HepG2 (cell line): ENCODE measurements around the gene CAMKK1. TPM values are rescaled to one million over a fixed set of nuclear protein-coding genes. Genes with fewer than 3 reads are reported as not detected.

Experiments used
- CBX2 ChIP-seq, 2 experiments: fragments of 200-600 bp in 1 of 2; sonication (generic); formaldehyde crosslinking in 1 of 2; IDR thresholded peaks; 2 replicates each; pipeline versions ENCODE4 v1.7.0 to v1.8.1; 2018 to 2022; ENCODE audit warnings: low read depth in 2 of 2, low read length in 1 of 2, mild to moderate bottlenecking in 1 of 2, missing genetic modification reagents in 1 of 2
- CENPBD1 ChIP-seq: sonication (generic); formaldehyde crosslinking; IDR thresholded peaks from 2 replicates; pipeline ENCODE4 v1.8.0; 2022; ENCODE audit warnings: missing genetic modification reagents, low read depth, mild to moderate bottlenecking, borderline replicate concordance
- DZIP1 ChIP-seq: sonication (generic); formaldehyde crosslinking; IDR thresholded peaks from 2 replicates; pipeline ENCODE4 v1.5.0; 2020; ENCODE audit warnings: mild to moderate bottlenecking, missing genetic modification reagents
- ETV5 ChIP-seq: IDR thresholded peaks from 2 replicates; pipeline ENCODE4 v1.6.1; 2018; ENCODE audit warnings: missing biosample characterization, missing genetic modification reagents, inconsistent platforms, borderline replicate concordance
- GMEB1 ChIP-seq: sonication (generic); formaldehyde crosslinking; IDR thresholded peaks from 2 replicates; pipeline ENCODE4 v1.5.1; 2020; ENCODE audit warnings: missing genetic modification reagents, mild to moderate bottlenecking, borderline replicate concordance
- HDAC2 ChIP-seq: sonication (generic); formaldehyde crosslinking; IDR thresholded peaks from 2 replicates; pipeline ENCODE4 v1.4.0; 2020; ENCODE audit warnings: missing genetic modification reagents
- HHEX ChIP-seq: IDR thresholded peaks from 2 replicates; pipeline ENCODE4 v1.6.1; 2016; ENCODE audit warnings: control low read depth
- KDM2A ChIP-seq: sonication (generic); formaldehyde crosslinking; IDR thresholded peaks from 2 replicates; pipeline ENCODE4 v1.4.0; 2020; ENCODE audit warnings: low read depth, missing genetic modification reagents, borderline replicate concordance
- MEIS1 ChIP-seq: sonication (generic); formaldehyde crosslinking; IDR thresholded peaks from 2 replicates; pipeline ENCODE4 v1.9.0; 2021; ENCODE audit warnings: mild to moderate bottlenecking, missing genetic modification reagents, moderate library complexity, borderline replicate concordance
- MTF1 ChIP-seq: sonication (generic); formaldehyde crosslinking; IDR thresholded peaks from 2 replicates; pipeline ENCODE4 v1.5.0; 2020; ENCODE audit warnings: missing genetic modification reagents
- NFATC3 ChIP-seq: sonication (generic); formaldehyde crosslinking; IDR thresholded peaks from 2 replicates; pipeline ENCODE4 v1.5.1; 2020; ENCODE audit warnings: mild to moderate bottlenecking, missing genetic modification reagents
- REL ChIP-seq: sonication (generic); formaldehyde crosslinking; conservative IDR thresholded peaks from 2 replicates; pipeline ENCODE4 v1.8.0; 2022; ENCODE audit warnings: mild to moderate bottlenecking, missing genetic modification reagents, moderate library complexity
- SALL1 ChIP-seq: sonication (generic); formaldehyde crosslinking; IDR thresholded peaks from 2 replicates; pipeline ENCODE4 v1.8.0; 2022; ENCODE audit warnings: mild to moderate bottlenecking, missing genetic modification reagents
- TBX2 ChIP-seq: sonication (generic); formaldehyde crosslinking; IDR thresholded peaks from 2 replicates; pipeline ENCODE4 v1.5.0; 2020; ENCODE audit warnings: missing genetic modification reagents, mild to moderate bottlenecking, borderline replicate concordance
- ZFP91 ChIP-seq: sonication (generic); formaldehyde crosslinking; IDR thresholded peaks from 2 replicates; pipeline ENCODE4 v1.9.0; 2022; ENCODE audit warnings: missing genetic modification reagents, mild to moderate bottlenecking, borderline replicate concordance
- ZNF121 ChIP-seq: sonication (generic); formaldehyde crosslinking; IDR thresholded peaks from 2 replicates; pipeline ENCODE4 v1.5.0; 2020; ENCODE audit warnings: mild to moderate bottlenecking, missing genetic modification reagents
- ZNF501 ChIP-seq: sonication (generic); formaldehyde crosslinking; IDR thresholded peaks from 2 replicates; pipeline ENCODE4 v1.5.1; 2020; ENCODE audit warnings: mild to moderate bottlenecking, moderate library complexity, missing genetic modification reagents
- ZNF530 ChIP-seq: sonication (generic); formaldehyde crosslinking; IDR thresholded peaks from 2 replicates; pipeline ENCODE4 v1.5.0; 2020; ENCODE audit warnings: low read depth, mild to moderate bottlenecking, missing genetic modification reagents
- ZNF562 ChIP-seq: sonication (generic); formaldehyde crosslinking; IDR thresholded peaks from 2 replicates; pipeline ENCODE4 v1.8.0; 2022; ENCODE audit warnings: missing genetic modification reagents, borderline replicate concordance
- ZNF709 ChIP-seq: sonication (generic); formaldehyde crosslinking; IDR thresholded peaks from 2 replicates; pipeline ENCODE4 v1.5.0; 2020; ENCODE audit warnings: mild to moderate bottlenecking, missing genetic modification reagents
- ZNF747 ChIP-seq: sonication (generic); formaldehyde crosslinking; IDR thresholded peaks from 2 replicates; pipeline ENCODE4 v1.8.1; 2023; ENCODE audit warnings: missing genetic modification reagents, mild to moderate bottlenecking, borderline replicate concordance
- ZNF749 ChIP-seq: sonication (generic); formaldehyde crosslinking; IDR thresholded peaks from 2 replicates; pipeline ENCODE4 v1.8.0; 2022; ENCODE audit warnings: mild to moderate bottlenecking, missing genetic modification reagents, moderate library complexity, borderline replicate concordance
- ZNF891 ChIP-seq: sonication (generic); formaldehyde crosslinking; IDR thresholded peaks from 2 replicates; pipeline ENCODE4 v1.5.0; 2020; ENCODE audit warnings: mild to moderate bottlenecking, missing genetic modification reagents
- polyA plus RNA-seq, 8 experiments: library from polyadenylated mRNA; depleted of rRNA in 3 of 8; stranded (reverse) in 7 of 8; unstranded in 1 of 8; fragments of >200 nt; fragmentation: Illumina TruSeq in 4 of 8; extraction: Trizol in 4 of 8; gene quantifications; 2 replicates each; pipeline versions ENCODE4 v1.2.1 to v1.2.3, GENCODE V29; 2011 to 2016; ENCODE audit warnings: low read depth in 4 of 8, missing spikeins in 1 of 8, mixed read lengths in 1 of 8; ENCODE audit not compliant: insufficient read depth in 1 of 8
- total RNA-seq, 5 experiments: library from RNA; depleted of rRNA; stranded (reverse); fragments of >200 nt; fragmentation: Illumina TruSeq; extraction: Trizol; gene quantifications; 2 replicates each; pipeline ENCODE4 v1.2.3, GENCODE V29; 2016; ENCODE audit warnings: low read depth in 1 of 5

Gene CAMKK1
- total and polyA plus RNA-seq, 2 of the 13 experiments (the other 11 are each of a cell fraction or from before 2014, with no cell fraction given), result 1.5 to 1.6 TPM

- TF ChIP-seq GMEB1, result 0 out of 2 replicates have a peak, but pooled peaks have one; percentile 21
- no peak for TF ChIP-seq ZNF749
- TF ChIP-seq MEIS1 (CRISPR knock-in tag), result peak; percentile 50; the same call in 1 of the 2 replicates
- no peak for TF ChIP-seq HDAC2 (CRISPR knock-in tag)
- TF ChIP-seq ZFP91 (CRISPR knock-in tag), result peak; percentile 48; the same call in 1 of the 2 replicates
- no peak for TF ChIP-seq ETV5 (CRISPR knock-in tag)
- no peak for TF ChIP-seq CENPBD1 (CRISPR knock-in tag)
- TF ChIP-seq REL, result no peak
- no peak for TF ChIP-seq ZNF530 (CRISPR knock-in tag)
- no peak for TF ChIP-seq ZNF562 (CRISPR knock-in tag)
- TF ChIP-seq NFATC3 (CRISPR knock-in tag), result no peak
- TF ChIP-seq MTF1, result no peak
- no peak for TF ChIP-seq HHEX
- TF ChIP-seq ZNF709, result no peak
- TF ChIP-seq ZNF501, result 0 out of 2 replicates have a peak, but pooled peaks have one; percentile 40
- peak; percentile 61 for TF ChIP-seq SALL1 (CRISPR knock-in tag)
- peak; percentile 34; the same call in 1 of the 2 replicates for TF ChIP-seq ZNF891
- TF ChIP-seq TBX2 (CRISPR knock-in tag), result 0 out of 2 replicates have a peak, but pooled peaks have one; percentile 25
- TF ChIP-seq KDM2A (CRISPR knock-in tag), result peak; percentile 43; the same call in 1 of the 2 replicates
- peak; percentile 59 for TF ChIP-seq ZNF121 (CRISPR knock-in tag)
- no peak for TF ChIP-seq DZIP1 (CRISPR knock-in tag)
- no peak for TF ChIP-seq CBX2 (IDR thresholded peaks at IDR 0.05; ENCODE audit: low read depth, low read length)
- no peak for TF ChIP-seq CBX2 (CRISPR knock-in tag; IDR thresholded peaks at IDR 0.05; ENCODE audit: low read depth)
- TF ChIP-seq ZNF747 (CRISPR knock-in tag), result no peak; the same call in 1 of the 2 replicates
Observed at GRCh38 chr17:3913531-3914311, 20.9 kb upstream of the CAMKK1 start (continued).
